NCI-H774 (cell line): ENCODE results near the gene MARVELD3.

Experiments
- DNase-seq: peaks from one replicate; lab custom pipeline; 2025; lab: John Stamatoyannopoulos, UW

MARVELD3 gene

GRCh38 chr16:71623597-71623996 is 2.4 kb upstream of the MARVELD3 start:
- no peak for DNase-seq

DNA sequence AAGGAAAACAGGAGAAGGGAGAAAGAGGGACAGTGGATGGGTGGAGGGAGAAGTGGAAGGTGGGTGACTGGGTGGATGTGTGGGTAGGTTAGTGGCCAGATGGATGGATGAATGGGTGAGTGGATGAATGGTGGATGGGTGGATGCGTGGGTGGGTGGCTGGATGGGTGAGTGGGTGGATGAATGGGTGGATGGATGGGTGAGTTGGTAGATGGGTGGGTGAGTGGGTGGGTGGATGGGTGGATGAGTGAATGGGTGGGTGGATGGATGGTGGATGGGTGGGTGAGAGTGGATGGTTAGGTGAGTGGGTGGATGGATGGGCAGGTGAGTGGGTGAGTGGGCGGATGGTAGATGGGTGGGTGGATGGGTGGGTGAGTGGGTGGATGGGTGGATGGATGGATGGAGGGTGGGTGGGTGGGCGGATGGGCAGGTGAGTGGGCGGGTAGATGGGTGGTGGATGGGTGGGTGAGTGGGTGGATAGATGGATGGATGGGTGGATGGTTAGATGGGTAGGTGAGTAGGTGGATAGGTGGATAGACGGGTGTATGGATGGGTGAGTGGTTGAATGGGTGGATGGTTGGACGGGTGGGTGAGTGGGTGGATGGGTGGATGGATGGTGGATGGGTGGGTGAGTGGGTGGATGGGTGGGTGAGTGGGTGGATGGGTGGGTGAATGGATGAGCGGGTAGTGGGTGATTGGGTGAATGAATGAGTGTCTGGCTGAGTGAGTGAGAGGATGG is 702 bp upstream of the MARVELD3 start:
- no peak for DNase-seq

DNA sequence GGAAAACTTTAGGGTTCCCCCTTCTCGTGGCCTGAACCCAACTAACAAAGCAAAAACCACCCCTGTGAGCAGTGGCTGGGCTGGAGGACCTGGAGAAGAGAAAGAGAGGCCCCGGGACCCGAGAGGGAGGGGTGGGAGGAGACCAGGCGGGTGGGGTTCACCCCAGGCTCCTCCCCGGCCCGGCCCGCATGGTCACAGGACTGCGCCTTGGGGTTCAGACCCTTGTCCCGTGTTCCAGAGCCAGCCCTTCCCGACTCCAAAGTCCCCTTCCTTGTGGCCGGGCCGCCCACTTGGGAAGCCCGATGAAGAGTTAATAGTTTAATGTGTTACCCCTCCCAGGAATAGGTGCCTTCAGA is 852 bp downstream of the MARVELD3 start:
- DNase-seq, result no peak

- no peak for DNase-seq
These were observed 1.8 kb downstream of the MARVELD3 start for GRCh38 chr16:71627731-71628181.

- DNase-seq, result no peak
These were observed 2.8 kb downstream of the MARVELD3 start for GRCh38 chr16:71628810-71629209.

- DNase-seq, result no peak
These were observed 3.5 kb downstream of the MARVELD3 start for GRCh38 chr16:71629278-71630016.

DNA sequence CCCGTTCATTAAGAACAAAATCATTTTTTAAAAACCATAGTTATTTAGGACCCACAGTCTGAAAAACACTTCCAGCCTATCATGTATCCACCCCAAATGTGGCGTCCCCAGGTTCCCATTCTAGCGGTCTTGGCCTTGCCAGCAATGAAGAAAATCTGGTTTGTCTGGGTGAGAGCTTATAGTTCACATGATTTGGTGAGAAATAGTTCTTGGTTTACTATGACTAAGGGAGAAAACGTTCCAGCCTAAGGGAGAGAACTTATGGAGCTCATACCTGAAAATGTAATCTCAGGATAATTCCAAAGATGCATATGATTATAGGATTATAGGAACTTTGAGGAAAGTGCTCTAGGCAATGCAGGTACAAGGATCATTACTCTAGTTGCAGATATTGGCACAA is 4.8 kb downstream of the MARVELD3 start:
- DNase-seq, result no peak

- no peak for DNase-seq
These were observed 5.8 kb downstream of the MARVELD3 start for GRCh38 chr16:71631776-71632175.

DNA sequence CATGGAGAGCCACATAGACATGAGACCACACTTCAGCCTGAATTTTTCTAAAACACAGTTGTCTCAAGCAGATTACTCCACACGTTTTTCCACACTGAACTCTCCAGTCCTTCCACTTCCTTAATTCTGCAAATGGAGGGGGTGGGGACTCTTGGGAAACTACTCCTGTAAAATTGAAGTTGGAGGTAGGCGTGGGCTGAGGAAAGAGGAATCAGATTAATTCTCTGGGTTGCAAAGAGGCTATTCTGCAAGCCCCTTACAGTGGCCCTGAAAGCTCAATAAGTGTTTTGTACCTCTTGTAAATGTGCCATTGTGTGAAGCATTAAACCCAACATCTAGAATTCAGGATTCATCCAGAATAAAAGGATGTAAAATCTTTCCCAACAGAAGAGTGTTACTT is 9.6 kb downstream of the MARVELD3 start:
- DNase-seq, result no peak

DNA sequence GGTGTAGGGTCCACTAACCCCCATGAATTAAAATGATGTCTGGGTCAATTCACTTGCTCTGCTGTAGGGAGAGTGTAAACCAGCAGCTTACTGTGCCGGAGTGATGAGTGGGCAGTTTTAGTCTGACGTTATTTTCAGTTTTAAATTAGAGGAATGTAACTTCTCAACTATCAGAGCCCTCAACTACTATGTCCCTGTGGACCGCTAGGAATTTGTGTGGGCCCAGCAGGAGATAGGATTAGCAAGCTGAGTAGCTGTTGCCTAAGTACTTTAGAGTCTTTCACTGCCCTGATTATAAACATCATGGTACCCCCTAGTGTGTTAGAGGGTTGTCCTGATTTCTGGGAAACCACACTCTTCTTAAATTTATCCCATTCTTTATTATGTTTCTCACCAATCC is 11.4 kb downstream of the MARVELD3 start:
- DNase-seq, result no peak

DNA sequence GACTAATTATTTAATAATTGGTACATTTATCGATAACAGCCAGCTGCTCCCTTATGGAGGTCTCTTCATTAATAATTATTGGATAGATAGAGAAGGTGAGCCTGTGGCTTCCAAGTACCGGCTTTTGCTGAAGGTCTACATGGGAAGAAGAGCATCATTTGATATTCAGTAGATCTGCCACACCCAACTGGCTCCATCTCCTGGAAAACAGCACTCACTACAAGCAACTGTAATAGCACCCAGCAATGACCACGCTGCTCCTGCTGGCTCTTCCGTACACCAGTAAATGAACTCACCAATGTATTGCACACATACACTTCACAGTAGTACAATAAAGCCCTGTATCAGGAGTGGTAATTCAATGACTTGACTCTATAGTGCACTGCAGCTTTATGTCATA is 19.5 kb downstream of the MARVELD3 start:
- DNase-seq, result no peak

DNA sequence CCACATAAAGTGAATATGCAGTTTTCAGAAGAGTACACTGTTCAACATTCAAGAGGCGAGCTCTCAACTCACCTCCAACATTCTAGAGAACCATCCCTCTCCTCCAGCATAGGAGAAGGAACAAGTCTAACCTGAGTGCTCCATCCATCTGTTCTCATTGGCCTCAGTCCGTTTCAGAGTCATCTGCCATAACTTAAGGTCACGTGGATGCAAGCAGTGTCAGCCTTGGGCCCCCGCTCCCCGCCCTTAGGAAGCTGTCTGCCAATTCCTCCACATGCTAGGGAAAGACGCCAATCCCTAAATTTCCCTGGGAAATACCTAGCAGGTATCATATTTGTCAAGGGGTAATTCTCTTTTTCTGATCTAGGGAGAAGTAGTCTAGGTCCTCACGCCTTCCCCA is 21.4 kb downstream of the MARVELD3 start:
- DNase-seq, result no peak

DNA sequence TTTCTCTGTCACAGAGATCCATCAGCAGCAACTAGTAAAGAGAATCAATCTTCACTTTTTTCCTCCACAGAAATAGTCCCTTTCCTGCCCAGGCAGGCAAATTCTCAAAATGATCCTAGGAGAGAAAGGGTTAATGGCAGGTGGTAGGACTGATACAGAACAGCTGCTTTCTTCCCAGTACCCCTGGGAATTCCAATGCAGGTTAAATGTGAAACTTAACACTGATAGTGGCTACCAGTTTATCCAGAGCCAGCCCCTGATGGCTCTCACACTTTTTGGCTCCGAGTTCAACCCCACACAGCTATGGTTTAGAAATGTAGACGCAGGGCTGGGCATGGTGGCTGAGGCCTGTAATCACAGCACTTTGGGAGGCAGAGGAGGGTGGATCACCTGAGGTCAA is 22.2 kb downstream of the MARVELD3 start:
- DNase-seq, result no peak

GRCh38 chr16:71648921-71649320 is 22.9 kb downstream of the MARVELD3 start:
- DNase-seq, result no peak

GRCh38 chr16:71649704-71650103 is 23.7 kb downstream of the MARVELD3 start:
- DNase-seq, result no peak

DNA sequence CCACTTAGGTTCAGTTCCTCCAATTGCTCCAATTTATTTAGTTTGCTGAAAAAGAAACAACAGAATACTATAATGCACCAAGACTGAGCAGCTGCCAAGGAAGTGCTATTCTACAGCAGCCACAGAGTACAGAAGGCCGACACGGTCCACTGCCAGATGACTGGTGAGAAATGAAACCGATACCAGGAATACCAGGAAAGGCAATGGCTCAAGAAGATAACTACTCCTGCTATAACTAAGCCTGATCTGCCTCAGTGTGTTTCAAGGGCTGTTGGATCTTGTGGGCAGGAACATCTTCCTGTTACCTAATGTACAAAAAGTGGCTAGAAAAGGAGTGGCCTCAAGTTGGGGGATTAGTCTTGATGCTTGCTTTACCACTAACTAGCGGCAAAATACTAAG is 32.8 kb downstream of the MARVELD3 start:
- DNase-seq, result no peak

DNA sequence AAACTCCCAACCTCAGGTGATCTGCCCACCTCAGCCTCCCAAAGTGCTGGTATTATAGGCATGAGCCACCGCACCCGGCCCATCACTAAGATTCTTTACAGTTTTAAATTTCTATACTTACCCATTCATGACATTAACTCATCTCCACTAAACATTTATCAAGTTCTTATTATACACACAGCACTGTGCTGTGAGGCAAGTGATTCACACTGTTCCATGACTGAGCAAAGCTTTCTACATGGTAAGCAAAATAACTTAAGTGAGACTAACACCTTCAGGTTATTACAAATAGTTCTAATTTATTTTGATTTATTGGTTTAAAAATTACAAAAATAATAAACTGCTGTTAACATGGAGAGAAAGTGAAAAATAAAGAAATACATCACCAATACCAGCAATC is 33.5 kb downstream of the MARVELD3 start:
- no peak for DNase-seq

GRCh38 chr16:71666264-71666663 is 40.3 kb downstream of the MARVELD3 start:
- DNase-seq, result no peak

GRCh38 chr16:71666928-71667707 is 41.1 kb downstream of the MARVELD3 start:
- DNase-seq, result no peak

GRCh38 chr16:71669926-71670536 is 44.0 kb downstream of the MARVELD3 start:
- no peak for DNase-seq

- no peak for DNase-seq
These were observed 44.6 kb downstream of the MARVELD3 start for GRCh38 chr16:71670537-71670936.

DNA sequence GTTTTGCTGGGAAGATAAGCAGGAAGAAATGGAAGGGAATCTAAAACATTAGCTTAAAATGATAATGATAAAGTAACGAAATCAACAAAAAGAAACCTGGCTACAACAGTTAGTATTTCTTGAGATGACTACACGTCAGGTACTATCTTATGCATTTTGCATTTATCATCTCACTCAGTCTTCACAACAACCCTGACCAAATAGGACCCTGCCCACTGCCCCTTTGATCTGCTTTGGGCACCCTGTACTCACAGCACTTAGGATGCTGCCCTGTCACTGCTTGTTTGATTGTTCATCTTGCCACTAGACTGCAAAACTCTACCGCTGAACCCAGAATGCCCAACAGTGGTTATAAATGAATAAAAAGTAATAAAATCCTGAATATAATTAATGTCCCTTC is 45.2 kb downstream of the MARVELD3 start:
- no peak for DNase-seq
